ENCODE measurements around the gene ZNF415.
"Not testable (repeated sequence)": the region's sequence is repeated elsewhere in the genome, so short reads cannot be mapped to it uniquely, and the experiment has no call there.

ZNF415 gene

GRCh38 chr19:53102206-53102755, 30.4 kb downstream of the ZNF415 start:
- FAIRE-seq = no peak

GRCh38 chr19:53101518-53101917, 31.2 kb downstream of the ZNF415 start:
- FAIRE-seq = no peak

- FAIRE-seq = not testable (repeated sequence)
Observed at GRCh38 chr19:53098570-53098969, 34.1 kb downstream of the ZNF415 start.

- not testable (repeated sequence) for FAIRE-seq
Observed at GRCh38 chr19:53096982-53097690, 35.6 kb downstream of the ZNF415 start.

- FAIRE-seq = not testable (repeated sequence)
Observed at GRCh38 chr19:53096579-53096978, 36.1 kb downstream of the ZNF415 start.

- FAIRE-seq = no peak
Observed at GRCh38 chr19:53094754-53095575, 37.7 kb downstream of the ZNF415 start.

GRCh38 chr19:53092723-53093122, 40.0 kb downstream of the ZNF415 start:
- FAIRE-seq = no peak

GRCh38 chr19:53091413-53092254, 41.1 kb downstream of the ZNF415 start:
- FAIRE-seq = no peak

GRCh38 chr19:53088091-53088490, 44.6 kb downstream of the ZNF415 start:
- FAIRE-seq = no peak

- FAIRE-seq = no peak
Observed at GRCh38 chr19:53086949-53087348, 45.8 kb downstream of the ZNF415 start.

GRCh38 chr19:53085496-53085895, 47.2 kb downstream of the ZNF415 start:
- FAIRE-seq = no peak

- no peak for FAIRE-seq
Observed at GRCh38 chr19:53082929-53083328, 49.8 kb downstream of the ZNF415 start.

- no peak for FAIRE-seq
Observed at GRCh38 chr19:53079313-53079924, 53.3 kb downstream of the ZNF415 start.

- no peak for FAIRE-seq
Observed at GRCh38 chr19:53078668-53079067, 54.0 kb downstream of the ZNF415 start.

GRCh38 chr19:53076984-53077383, 55.7 kb downstream of the ZNF415 start:
- no peak for FAIRE-seq

GRCh38 chr19:53068834-53069233, 63.9 kb downstream of the ZNF415 start:
- FAIRE-seq = no peak

GRCh38 chr19:53068199-53068598, 64.5 kb downstream of the ZNF415 start:
- no peak for FAIRE-seq

GRCh38 chr19:53057904-53058580, 74.7 kb downstream of the ZNF415 start:
- FAIRE-seq = no peak
